Kidney epithelial cell (primary cell): ENCODE data around the gene ITIH1. TPM values are rescaled to one million over a fixed set of nuclear protein-coding genes. Genes with fewer than 3 reads are reported as not detected.

ENCODE experiments used
- DNase-seq: peaks from one replicate; pipeline ENCODE4 v3.0.0-alpha.2; 2010; ENCODE audit warnings: low read depth
- H3K27me3 ChIP-seq: 2 replicates; pipeline ENCODE4 v1.6.0; 2011; ENCODE audit warnings: low read length; ENCODE audit not compliant: control insufficient read depth, insufficient read depth
- H3K36me3 ChIP-seq: 2 replicates; pipeline ENCODE4 v1.5.1; 2011; ENCODE audit warnings: low read length; ENCODE audit not compliant: control insufficient read depth, insufficient read depth
- H3K4me3 ChIP-seq: 2 replicates; pipeline ENCODE4 v1.5.1; 2011; ENCODE audit warnings: low read depth, mild to moderate bottlenecking, control low read depth, low read length
- CTCF ChIP-seq: IDR thresholded peaks from 2 replicates; pipeline ENCODE4 v1.5.1; 2011; ENCODE audit warnings: mild to moderate bottlenecking, moderate library complexity, low read length, control low read depth, inconsistent platforms; ENCODE audit not compliant: insufficient read depth, poor library complexity, severe bottlenecking
- total RNA-seq: library from RNA; depleted of rRNA; stranded (reverse); fragments of >200 nt; gene quantifications from 2 replicates; pipeline ENCODE4 v1.2.3, GENCODE V29; 2015

ITIH1 gene
- total RNA-seq, 1 donor from 2014 or later = not detected

DNA sequence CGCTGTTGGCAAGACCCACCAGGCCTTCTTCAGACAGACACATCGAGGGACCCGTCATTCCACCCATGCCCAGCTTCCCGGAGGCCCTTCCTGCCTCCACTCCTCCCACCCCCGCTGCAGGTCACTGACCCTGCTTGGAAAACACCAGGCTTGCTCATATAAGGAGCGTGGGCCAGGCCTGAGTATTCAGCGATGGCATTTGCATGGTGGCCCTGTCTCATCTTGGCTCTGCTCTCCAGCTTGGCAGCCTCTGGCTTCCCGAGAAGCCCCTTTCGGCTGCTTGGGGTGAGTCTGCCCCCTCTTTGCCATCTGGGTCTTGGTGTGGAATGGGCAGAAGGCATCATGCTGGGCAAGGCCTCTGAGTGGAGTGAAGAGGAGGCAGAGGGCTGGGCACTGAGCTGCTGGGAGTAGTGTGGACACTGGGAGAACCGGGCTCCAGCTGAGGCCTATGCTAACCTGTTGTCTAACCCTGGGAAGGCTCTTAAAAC, 17.3 kb downstream of the ITIH1 start, which contains the start of gene ITIH3:
TSS of gene ITIH3 (plus strand) at position 185 of the 488 bp plus-strand sequence. CDS start at position 193, 8 bp downstream.
- Histone ChIP-seq H3K27me3 (no peaks in the 10 kb centered on the region), H3K4me3 (no peak within 1 kb of the TSS), H3K36me3 (no peaks in the 10 kb centered on the region)
- DNase-seq = no peak
- no peak for TF ChIP-seq CTCF

- Histone ChIP-seq H3K4me3 (no peak overlapping the region), H3K27me3 (no peaks in the 10 kb centered on the region), H3K36me3 (no peaks in the 10 kb centered on the region)
- no peak for TF ChIP-seq CTCF
- DNase-seq = no peak
Observed at GRCh38 chr3:52795298-52795900, 18.0 kb downstream of the ITIH1 start.

DNA sequence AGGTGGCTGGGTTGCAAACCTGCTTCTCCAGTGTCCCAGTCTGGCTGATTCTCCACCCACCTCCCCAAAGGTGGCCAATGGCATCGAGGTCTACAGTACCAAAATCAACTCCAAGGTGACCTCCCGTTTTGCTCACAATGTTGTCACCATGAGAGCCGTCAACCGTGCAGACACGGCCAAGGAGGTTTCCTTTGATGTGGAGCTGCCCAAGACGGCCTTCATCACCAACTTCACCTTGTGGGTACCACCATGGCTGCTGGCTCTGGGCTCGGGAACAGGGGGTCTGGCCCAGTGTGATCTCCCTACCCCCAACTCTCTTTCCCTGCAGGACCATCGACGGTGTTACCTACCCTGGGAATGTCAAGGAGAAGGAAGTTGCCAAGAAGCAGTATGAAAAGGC, 19.0 kb downstream of the ITIH1 start:
- no peak overlapping the region for H3K4me3 ChIP-seq
- no peak for DNase-seq
- TF ChIP-seq CTCF = no peak
- H3K27me3 ChIP-seq = no peaks in the 10 kb centered on the region
- no peaks in the 10 kb centered on the region for H3K36me3 ChIP-seq

DNA sequence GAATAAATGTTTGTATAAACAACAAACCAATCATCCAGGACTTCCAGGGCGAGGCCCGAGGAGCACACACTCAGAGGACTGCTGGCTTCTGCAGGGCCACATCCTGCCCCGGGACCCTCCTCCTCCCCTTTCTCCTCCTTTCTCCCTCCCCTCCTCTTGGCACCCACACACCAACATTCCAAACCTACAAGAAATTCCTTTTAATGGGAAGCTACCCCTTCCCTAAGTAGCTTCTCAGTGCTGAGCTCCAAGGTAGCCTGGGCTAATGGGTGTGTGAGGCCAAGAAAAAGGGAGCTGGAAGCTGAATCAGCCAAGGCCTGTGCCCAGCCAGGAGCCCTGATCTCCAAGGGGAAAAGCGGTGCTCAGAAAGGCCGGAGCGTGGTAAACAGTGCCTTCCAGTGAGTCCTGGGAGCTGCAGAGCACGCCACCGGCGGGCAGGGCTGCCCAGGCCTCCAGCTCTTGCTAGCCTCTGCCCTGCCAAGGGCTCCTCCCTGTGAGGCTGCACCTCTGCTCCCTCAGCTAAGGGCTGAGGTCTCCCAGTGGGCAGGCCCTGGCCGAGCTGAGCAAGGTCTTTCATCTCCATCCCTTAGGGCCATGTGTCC, 21.1 kb downstream of the ITIH1 start:
- TF ChIP-seq CTCF = no peak
- Histone ChIP-seq H3K4me3 (no peak overlapping the region), H3K36me3 (no peaks in the 10 kb centered on the region), H3K27me3 (no peaks in the 10 kb centered on the region)
- no peak for DNase-seq

DNA sequence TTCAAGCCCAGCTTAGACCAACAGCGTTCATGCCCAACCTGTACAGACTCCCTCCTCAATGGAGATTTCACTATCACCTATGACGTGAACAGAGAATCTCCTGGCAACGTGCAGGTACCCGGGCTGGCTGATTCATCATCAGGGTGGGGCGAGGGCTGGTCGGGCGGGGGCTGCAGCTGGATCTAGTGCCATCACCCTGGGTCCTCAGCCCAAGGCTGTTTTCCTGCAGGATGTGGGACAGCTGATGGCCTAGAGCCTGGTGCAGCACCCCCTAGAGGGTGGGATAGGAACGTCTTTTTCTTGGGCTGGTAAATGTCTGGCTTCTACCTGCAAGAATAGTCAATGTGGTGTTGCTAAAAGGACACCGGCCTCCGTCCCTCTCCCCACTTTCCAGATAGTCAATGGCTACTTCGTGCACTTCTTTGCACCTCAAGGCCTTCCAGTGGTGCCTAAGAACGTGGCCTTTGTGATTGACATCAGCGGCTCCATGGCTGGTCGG, 21.6 kb downstream of the ITIH1 start:
- DNase-seq = no peak
- no peaks in the 10 kb centered on the region for H3K27me3 ChIP-seq
- peak; percentile 56 for TF ChIP-seq CTCF

More for the DNA sequence above, 21.6 kb downstream of the ITIH1 start:
- H3K36me3 ChIP-seq = no peaks in the 10 kb centered on the region
- H3K4me3 ChIP-seq = no peak overlapping the region
